HG03064 (cell line): Measurements from ENCODE around the gene MEIKIN.

Source experiments
- ATAC-seq: cut with Tn5 transposase; IDR thresholded peaks from one replicate; pipeline ENCODE4 v1.9.1; 2021; ENCODE audit warnings: low read depth; ENCODE audit not compliant: unreplicated experiment

MEIKIN gene

DNA sequence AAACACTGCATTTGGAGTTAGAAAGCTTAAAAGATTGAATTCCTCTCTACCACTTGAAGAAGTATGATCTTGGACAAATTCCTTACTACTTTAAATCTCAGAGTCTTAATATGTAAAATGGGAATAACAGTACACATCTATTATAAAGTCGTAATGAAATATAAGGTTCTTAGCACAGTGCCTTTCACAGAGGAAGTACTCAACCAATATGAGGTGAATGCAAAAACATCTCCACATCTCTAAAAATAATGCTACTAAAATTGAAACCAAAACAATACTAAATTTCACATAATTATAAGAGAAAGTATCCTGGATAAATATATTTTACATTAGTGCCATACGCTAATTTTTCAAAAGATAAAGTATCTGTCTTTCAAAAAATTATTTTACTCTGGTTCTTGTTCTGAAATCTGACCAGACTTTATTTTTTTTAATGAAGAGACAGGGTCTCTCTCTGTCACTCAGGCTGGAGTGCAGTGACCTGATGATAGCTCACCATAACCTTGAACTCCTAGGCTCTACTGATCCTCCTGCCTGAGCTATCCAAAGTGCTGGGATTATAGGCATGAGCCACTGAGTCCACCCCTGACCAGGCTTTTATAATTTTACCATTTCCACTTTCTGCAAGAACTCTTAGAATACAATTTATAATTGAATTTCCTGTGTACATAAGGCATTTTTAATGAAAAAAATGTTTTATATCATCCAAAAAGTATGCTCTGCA lies 127.3 kb downstream of the MEIKIN start:
- ATAC-seq = no peak

GRCh38 chr5:131814990-131815389 lies 130.5 kb downstream of the MEIKIN start:
- no peak for ATAC-seq

GRCh38 chr5:131812371-131813160 lies 132.9 kb downstream of the MEIKIN start:
- no peak for ATAC-seq

DNA sequence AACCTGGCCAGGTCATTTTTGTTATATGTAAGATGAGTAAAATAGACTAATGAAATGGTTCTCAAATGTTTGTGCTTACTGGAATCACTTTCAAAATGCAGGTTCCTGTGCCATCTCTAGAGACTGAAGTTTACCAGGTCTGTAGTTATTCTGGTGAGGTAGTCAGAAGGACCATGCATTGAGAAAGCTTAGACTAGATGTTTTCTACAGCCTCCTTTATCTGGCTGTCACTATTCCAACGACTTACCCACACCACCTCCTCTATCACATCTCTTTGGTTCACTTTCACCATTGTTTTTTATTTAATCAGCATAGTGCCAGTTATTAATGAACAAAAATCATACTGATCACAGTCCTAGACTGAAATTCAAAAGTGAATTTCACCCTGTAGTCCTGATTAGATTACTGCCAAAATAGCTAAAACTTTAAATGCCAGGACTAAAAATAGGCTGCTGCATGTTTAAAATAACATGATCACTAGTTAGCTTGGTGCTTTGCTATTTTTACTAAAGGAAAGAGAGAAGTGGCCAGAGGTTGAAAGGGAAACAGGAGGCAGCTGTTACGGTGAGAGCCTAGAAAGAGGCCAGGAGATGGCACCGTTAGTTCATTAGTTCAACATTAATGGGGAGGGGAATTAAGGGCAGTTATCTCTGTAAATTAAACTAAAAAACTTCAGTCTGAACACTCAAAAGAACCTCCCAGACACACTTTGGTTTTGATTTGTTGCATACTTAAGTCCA lies 134.8 kb downstream of the MEIKIN start:
- no peak for ATAC-seq

GRCh38 chr5:131796793-131797693 lies 148.4 kb downstream of the MEIKIN start, which contains the start of gene FNIP1:
Gene FNIP1 (minus strand): TSS chr5:131797017. CDS start chr5:131796921, 96 bp downstream.
- peak; percentile 90 for ATAC-seq

DNA sequence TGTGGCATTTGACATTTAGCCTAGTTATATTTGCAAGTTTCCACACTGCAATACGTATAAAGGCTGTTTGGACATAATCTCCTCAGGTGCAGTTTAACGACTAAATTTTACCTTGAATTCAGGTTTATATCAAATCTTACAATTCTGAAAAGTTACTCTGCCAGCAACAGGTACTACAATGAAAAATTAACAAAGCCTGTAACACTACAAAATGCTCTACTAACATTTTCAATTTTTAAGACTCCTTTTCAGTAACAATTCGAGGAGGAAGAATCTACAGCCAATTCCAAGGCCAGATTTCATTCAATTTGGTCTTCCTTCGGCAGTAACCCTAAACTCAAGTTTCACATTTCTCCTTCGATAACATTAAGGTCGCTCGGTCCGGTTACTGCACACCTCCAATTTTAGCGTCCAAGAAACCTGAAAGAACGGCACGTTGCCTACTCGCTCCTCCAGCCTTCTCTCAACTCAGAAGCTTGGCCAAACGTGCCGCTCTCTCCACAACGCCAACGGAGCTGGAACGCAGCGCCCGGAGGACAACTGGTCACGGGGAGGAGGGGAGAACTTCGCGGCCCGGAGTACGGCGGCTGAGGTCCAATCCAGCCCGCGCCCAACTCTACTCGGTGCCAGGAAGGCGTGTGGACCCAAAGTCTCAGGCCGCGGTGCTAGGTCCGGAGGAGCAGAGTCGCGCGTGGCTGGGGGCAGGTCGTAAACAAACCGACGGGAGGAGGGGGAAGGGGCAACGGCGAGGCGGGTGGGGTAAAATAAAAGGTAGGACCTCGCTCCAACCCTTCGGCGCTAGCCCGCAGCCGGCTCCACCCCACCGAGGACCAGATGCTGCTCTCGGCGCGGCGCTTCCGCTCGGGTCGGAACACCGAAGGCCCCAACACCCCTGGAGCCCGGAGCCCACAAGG lies 149.3 kb downstream of the MEIKIN start:
- ATAC-seq = peak; percentile 26

DNA sequence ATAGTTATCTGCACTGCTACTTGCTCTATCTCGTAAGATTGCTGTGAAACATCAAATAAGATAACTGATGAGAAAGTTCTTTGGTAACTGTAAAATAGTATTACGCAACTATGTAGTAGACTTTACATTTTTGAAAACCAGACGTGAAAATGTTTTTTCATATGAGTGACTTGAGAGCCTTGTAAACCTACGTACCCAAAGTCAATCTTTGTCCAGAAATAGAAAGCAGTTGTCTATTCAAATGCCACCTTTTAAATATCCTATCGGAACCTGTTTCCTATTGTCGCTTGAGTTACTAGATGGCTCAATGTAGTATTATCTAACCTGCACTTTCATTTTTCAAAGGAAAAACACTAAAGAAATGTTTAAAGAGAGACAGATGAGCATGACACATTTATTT lies 150.2 kb downstream of the MEIKIN start:
- ATAC-seq = no peak

- no peak for ATAC-seq
Measured at GRCh38 chr5:131794586-131794985, 150.9 kb downstream of the MEIKIN start.

- ATAC-seq = no peak
Measured at GRCh38 chr5:131792896-131793295, 152.6 kb downstream of the MEIKIN start.

DNA sequence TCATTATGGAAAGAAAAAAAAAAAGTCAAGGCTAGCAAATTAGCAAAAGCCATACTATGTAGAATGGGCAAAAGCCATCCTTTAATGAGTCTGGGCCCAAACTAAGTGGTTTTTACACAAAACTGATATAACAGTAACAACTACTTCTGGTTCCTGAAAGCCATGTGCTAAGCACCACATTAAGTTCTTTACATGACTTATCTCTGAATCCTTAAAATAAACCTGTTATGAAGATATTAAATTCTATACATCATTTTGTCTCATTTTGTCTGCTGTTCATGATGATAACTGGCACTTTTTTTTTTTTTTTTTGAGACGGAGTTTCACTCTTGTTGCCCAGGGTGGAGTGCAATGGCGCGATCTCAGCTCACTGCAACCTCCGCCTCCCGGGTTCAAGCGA lies 153.6 kb downstream of the MEIKIN start:
- no peak for ATAC-seq

DNA sequence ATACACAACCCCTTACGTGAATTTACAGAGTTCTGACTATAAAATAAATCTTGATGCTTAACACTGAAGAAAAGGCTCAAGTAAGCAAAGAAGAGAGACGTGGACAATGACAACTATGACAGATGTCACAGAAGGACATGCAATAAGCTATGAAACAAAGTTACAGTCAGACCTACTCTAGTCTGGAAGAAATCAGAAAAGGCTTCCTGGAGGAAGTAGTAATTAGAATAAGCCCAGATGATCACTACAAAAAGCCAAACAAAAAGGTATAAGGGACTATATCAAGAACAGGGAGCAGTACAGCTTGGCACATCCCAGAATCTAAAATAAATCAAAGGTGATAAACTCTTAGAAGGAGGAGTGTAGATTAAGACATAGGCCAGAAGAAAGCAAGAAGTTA lies 154.9 kb downstream of the MEIKIN start:
- ATAC-seq = no peak

DNA sequence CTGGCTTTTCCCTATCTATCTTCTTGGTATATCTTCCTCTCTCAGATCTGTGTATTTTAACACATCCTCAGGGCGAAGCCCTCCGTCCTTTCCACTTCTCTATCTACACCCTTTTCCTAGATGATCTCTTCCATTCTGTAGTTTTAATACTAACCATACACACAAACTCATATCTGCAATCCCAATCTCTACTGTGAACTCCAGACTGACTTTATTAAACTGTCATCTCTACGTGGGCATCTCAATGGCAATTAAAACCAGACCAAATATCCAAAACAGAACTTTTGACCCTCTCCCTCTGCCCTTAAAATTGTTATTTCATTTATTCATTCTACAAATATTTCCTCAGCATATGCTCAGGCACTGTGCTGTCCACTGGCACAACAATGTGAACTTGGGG lies 155.7 kb downstream of the MEIKIN start:
- no peak for ATAC-seq

- no peak for ATAC-seq
Measured at GRCh38 chr5:131787736-131788135, 157.7 kb downstream of the MEIKIN start.

DNA sequence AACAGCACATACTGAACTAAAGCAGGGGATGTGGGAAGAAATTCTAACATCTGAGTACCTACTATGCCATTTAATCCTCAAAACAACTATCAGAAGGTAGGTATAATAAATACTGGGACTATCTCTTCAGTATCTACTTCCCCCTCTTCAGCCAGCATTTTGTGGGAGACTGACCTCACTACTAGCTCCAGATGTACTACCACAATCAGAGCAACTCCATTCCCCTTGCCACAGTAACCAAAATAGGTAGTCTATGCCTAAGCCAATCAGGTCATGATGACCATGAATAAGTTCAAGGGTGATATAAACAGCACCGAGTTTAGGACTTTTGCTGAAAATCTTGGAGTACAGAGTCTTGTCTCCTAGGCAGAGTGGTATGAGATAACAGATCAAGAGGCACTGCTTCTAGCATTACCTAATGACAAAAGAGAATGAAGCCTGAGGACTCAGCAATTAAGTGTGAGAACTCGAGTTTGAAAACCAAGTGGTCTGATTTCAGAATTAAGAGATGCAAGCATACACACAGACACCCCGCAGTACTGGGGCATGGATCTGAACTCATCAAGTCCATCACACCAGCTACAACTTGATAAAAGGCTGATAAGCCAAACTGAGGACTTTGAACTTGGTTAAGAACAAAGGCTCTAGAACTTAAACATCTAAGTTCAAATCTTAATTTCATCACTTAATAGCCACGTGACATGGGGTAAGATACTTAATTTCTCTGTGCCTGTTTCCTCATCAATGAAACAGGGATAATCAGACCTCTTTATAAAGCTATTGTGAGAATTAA lies 158.4 kb downstream of the MEIKIN start:
- ATAC-seq = no peak

DNA sequence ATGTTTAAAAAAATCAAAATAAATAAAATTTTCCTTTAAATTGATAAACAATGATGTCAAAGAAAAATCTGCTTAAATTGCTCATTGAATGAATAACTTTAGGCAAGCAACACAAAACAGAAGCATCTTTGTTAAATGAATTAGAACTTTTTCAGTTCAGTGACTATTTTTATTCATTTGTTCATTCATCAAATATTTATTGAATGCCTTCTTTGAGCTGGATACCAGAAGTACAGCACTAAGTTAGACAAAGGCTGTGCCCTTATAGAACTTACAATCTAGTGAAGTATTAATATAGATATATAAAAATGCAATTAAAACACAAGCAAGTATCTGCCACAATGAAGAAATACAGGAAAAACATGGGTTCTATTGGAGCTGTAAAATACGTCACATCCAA lies 159.4 kb downstream of the MEIKIN start:
- no peak for ATAC-seq

- ATAC-seq = no peak
Measured at GRCh38 chr5:131783874-131784273, 161.6 kb downstream of the MEIKIN start.

DNA sequence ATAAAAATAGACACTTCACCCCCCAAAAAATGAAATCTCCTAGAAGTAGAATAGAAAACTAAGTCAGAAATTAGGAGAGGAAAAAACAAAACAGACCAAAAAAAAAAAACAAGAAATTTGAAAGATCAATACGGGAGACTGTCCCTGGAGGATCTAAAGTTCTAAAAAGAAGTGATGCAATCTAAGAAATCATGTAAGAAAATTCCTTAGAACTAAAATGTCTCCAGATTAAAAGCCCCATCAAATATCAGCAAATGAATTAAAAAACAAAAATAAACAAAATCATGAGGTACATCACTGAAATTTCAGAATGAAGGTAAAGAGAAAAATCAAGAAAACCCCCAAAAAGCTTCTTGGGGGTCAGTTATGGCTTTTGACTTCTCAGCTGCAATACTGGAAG lies 162.1 kb downstream of the MEIKIN start:
- ATAC-seq = no peak

- no peak for ATAC-seq
Measured at GRCh38 chr5:131782717-131783116, 162.7 kb downstream of the MEIKIN start.
